IPS-NIHi7 (cell line): ENCODE results near the gene ID4.
"Not testable (repeated sequence)": the region's sequence is repeated elsewhere in the genome, so short reads cannot be mapped to it uniquely, and the experiment has no call there.

Source experiments
- DNase-seq: peaks from one replicate; pipeline ENCODE4 v3.0.0; 2012; ENCODE audit warnings: mixed read lengths; ENCODE audit errors: extremely low spot score

The ID4 gene

DNA sequence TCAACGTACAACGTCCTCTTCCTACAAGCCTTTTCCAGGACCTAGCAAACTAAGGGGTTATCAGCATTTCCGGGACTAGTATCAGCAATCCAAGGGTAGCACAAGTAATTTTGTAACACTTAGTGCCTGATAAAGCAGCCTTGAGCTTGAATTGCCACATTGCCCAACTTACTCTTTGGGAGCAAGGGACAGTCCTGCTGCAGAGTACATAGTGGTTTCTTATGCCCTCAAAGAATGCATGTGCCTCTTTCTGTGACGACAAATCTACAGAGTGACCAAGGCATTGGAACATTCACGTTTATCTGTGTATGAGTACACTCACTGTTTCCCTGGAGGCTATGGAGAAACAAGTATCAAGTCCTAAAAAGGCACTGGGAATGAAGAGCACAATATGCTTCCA is 3.2 kb upstream of the ID4 start:
- no peak for DNase-seq

DNA sequence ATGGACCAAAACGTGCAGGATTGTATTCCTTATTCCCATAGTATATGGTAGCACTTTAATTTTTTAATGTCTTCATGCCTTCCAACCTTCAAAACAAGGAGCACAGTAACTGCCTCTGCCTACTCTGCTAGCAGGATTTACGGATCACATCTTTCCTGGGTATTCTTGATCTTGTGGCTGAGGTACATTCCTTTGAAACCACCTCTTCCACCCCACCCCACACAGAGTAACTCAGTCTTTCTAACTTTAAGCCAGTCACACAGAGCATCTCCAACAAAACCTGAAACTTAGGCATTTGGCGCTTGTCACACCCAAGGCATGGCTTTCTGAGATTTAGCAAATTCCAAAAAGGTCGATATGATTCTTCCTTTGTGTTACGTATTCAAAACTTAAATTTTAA is 2.3 kb upstream of the ID4 start:
- no peak for DNase-seq

DNA sequence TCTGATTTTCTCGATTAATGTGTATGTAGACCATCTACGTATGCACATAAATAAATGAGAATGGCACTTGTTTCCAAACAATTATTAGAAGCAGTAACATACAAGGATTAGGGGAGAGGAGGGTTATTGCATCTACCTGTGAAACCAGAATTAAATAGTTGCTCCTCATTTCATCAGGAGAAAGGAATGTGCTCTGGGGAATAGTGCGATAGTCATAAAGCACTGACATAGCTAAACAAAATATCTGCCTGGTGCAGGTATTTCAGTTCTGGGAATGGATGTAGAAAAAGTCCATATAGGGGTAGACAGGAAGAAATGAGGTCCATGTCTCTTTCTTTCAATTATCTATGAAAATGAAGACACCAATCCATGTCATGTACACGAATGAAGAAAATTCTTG is 1.6 kb upstream of the ID4 start:
- DNase-seq = no peak

DNA sequence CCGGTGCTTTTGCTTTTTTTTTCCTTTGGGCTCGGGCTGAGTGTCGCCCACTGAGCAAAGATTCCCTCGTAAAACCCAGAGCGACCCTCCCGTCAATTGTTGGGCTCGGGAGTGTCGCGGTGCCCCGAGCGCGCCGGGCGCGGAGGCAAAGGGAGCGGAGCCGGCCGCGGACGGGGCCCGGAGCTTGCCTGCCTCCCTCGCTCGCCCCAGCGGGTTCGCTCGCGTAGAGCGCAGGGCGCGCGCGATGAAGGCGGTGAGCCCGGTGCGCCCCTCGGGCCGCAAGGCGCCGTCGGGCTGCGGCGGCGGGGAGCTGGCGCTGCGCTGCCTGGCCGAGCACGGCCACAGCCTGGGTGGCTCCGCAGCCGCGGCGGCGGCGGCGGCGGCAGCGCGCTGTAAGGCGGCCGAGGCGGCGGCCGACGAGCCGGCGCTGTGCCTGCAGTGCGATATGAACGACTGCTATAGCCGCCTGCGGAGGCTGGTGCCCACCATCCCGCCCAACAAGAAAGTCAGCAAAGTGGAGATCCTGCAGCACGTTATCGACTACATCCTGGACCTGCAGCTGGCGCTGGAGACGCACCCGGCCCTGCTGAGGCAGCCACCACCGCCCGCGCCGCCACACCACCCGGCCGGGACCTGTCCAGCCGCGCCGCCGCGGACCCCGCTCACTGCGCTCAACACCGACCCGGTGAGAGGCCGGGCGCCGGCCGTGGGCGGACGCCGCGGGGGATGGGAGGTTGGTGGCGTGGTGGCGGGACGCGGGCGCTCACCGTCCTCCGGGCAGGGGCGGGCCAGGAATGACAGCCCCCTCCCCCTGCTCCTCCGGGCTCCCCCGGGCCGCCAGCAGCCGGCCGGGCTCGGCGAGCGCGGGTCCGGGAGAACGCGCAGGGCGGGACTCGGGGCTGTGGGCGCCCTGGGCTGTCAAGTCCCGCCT is 606 bp downstream of the ID4 start:
- peak; percentile 36 for DNase-seq

DNA sequence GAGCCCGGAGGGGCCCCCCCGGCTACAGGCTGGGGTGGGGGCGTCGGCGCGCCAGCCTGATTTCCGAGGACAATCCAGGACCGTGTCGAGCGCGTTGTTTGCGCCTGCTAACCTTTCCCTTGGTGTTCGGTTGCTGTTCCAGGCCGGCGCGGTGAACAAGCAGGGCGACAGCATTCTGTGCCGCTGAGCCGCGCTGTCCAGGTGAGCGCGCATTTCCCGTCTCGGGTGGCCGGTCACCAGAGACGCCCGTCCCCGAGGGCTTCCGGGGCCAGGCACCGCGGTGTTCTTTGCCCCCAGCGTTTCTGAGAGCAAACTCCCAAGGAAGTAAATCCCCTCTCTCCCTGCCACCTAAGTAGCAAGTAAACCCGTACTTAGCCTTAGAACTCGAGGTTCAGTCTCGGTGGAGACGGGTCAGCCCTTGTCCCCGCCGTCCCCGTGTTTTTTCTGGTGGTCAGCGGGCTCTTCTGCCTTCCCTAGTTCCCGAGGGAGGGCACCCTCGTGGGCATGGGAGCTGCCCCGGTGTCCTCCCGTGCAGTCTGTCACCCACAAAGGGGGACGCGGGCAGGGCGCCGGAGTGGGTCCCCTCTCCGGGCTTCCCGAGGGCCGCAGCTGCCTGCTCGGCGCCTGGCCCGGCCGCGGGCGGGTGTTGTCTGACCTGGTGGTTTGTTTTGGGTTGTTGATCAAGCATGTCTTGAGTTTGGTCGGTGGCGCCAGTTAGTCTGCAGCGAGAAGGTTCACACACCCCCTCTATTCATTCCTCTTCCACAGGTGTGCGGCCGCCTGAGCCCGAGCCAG is 1.5 kb downstream of the ID4 start:
- peak; percentile 68 for DNase-seq

DNA sequence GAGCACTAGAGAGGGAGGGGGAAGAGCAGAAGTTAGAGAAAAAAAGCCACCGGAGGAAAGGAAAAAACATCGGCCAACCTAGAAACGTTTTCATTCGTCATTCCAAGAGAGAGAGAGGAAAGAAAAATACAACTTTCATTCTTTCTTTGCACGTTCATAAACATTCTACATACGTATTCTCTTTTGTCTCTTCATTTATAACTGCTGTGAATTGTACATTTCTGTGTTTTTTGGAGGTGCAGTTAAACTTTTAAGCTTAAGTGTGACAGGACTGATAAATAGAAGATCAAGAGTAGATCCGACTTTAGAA is 2.0 kb downstream of the ID4 start:
- DNase-seq = no peak

DNA sequence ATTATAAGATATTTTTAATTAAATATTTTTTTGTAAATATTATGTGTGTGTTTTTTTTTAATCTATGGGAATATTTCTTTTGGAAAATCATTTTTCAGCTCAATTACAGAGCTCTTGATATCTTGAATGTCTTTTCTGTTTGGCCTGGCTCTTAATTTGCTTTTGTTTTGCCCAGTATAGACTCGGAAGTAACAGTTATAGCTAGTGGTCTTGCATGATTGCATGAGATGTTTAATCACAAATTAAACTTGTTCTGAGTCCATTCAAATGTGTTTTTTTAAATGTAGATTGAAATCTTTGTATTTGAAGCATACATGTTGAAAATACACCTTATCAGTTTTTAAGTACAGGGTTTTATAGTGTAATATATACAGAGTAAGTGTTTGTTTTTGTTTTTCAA is 2.6 kb downstream of the ID4 start:
- no peak for DNase-seq

DNA sequence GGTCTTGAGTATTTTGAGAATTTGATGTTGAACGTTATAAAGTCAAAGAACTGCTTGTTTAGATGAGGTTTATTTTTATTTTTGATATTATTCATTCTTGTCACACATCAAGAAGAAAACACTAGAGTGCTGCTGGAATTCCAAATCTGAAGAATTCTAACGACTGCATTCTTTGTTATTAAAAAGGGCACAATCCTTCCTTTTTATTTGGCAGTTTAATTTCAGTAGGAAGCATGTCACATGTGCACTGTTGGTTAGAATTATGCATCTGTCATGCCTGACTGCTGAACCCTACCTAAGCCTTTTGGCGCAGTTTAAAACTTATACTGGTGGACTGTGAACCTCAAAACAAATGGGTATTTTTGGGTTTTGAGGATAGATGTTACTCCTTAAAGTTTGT is 4.0 kb downstream of the ID4 start:
- no peak for DNase-seq

DNA sequence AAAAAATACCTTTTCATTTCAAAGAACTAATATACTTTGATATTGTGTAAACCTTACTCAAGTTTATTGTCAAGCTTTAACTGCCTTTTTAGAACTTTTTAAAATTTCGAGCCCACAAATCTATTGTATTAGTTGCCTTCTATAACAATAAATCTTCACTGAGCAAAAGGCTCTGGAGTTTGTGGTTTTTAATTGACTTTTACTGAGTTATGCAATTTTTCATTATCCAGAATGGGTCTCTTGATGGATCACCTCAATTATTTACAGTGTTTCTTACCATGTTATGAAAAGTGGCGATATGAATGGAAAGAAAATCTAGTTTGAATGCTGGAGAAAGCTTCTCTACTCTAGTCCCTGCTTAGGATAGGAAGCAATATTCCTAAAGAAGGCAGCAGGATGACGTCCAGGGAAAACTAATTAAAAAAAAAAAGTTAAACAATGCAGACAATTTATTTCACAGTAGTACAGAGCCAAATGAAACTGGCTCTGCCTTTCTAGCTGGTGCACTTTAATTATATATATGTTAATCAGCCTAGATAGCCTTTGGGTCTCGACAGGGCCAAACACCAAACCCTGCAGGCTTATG is 5.0 kb downstream of the ID4 start:
- no peak for DNase-seq

DNA sequence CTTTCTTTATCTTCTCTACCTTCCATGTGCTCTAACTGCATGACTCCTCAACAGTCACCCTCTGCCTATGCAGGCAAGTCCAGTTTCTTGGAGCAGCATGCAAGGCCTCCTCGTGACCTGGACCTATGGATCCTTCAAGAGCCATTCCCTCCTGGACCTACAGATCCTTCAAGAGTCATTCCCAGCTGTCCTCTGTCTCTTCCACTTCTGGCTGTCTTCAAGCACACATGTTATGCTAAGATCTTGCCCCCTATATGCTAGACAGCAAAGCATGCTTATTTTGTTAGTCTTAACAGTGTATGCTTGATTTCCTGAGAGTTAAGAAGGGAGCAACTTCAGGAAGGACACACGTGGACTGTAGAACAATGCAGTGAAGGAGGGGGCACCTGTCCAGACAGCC is 7.5 kb downstream of the ID4 start:
- DNase-seq = no peak

DNA sequence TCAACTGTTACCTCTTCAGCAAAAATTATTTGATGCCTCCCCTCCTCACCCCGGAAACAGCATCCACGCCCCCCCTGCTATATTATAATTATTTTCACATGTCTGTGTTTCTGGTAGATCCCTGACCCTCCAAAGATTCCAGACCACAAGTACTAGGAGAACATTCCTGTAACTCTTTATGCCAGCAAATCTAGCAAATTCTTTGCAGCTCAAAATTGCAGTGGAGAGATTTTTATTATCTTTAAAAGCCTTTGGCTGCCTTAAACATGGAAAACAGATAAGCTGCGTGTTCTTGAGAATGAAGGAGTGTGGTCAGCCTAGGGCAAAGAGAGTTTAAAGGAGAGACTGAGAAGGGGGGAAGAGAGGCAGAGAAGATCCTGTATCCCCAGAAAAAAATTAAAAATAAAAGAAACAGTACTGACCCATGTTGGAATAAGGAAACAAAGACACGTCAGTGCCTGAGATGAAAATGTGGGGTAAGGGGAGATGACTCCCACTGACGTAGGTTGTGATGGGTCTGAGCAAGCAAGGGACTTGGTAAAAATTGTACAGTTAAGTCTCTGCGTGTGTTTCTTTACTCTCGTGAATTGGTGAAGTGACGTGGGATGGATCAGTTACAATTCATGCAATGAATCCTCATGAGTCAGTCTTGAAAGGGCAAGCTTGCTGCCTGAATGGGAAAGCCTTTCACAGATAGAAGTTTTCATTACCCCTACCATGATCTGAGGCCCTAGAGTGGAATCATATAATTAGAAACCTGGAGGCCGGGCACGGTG is 8.3 kb downstream of the ID4 start:
- DNase-seq = no peak

DNA sequence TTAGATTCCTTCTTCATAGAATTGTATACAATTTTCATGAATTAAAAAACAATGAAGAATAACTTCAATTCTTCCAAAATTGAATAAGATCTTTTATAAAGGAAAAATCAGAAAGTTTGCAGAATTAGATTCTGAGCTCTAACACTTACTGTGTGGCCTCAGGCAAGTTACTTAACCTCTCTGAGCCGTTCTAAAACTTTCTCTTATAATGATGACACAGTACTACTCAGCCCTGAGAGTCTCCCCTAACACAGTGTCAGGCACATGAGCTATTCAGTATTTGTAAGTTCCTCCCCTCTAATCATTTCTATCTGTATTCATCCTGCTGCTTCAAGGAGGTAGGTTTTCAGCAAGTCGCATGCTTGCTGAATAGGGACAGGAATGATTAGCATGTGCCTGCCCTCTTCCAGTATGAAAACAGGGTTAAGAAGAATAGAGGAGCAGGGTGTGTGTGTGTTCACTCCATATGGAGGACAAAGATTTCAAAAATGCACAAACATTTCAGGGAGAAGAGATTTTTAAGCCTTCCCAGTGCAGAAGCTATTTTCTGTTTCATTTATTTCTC is 11.4 kb downstream of the ID4 start:
- no peak for DNase-seq

DNA sequence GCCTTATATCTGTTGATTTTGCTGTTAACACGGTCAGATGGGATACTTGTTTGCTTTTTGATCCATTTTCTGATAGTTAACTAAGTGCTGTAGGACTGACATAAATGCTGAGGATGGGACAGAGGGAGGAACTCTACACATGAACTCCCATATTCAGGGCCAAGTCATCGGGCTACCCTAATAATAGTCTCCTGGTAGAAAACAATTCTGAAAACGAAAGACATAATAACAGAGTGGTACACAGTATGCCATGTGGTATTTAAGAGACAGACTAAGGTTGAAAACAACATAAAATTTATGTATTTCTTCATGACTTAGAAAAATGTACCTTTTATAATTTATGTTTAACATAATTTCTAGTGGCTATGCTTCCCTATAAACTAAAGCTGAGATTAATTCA is 12.0 kb downstream of the ID4 start:
- no peak for DNase-seq

DNA sequence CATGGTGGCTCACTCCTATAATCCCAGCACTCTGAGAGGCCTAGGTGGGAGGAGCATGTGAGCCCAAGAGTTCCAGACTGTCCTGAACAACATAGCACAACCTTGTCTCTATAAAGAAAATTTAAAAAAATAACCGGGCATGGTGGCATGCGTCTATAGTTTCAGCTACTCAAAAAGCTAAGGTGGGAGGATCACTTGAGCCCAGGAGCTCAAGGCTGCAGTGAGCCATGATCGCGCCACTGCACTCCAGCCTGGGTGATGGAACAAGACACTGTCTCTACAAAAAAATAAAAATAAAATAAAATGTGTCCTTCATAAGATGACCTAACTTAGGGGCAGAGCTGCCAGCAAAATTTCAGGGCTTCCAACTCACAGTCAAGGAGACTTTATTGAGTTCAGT is 12.6 kb downstream of the ID4 start:
- DNase-seq = no peak

DNA sequence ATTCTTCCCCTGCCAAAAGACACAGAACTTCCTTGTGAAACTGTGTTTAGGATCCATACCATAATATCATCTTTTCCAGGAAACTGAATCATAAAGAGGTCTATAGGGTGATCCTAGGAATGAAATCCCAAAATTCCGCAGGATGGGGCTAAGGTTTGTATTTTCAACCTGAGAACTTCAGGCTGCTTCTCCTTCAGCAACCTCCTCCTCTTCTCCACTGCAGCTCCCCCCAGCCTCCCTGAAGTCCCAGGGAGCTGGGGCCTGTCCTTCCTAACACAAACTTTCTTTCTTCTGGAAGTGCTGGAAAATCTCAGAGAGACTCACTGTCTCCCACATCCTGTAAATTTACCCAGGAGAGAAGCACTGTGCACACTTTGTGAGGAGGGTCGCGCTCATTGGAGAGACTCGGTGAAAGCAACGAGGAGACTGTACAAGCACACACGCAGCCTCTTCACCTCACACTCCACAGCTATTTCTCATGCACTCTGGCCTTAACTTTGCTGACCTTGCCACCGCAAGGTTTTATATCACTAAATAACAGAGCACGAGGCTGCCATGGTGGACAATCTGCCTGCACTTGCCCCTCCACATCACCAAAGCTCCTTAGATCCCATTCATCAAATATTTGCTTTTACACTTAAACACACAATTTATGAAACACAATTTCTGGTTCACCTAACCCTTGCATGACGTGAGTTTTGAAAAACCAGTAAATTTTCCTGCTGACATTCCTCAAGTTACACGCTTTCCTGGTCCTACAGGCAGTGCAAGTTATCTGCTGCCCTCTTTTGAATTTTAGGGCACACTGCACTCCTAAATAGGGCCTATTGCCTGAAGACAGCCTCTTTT is 14.3 kb downstream of the ID4 start:
- DNase-seq = peak; percentile 89

DNA sequence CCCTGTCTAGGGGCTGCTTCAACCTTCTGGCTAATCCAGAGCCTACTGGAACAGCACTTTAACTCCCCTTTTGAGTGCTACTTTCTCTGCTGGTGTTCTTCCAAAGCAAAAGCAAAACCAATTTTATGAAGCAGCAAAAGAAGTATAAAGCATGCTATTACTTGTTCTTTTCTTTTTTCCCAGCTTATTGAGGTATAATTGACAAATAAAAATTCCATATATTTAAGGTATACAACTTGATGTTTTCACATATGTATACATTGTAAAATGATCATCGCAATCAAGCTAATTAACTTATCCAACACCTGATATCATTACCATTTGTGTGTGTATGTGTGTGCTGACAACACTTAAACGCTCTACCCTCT is 14.9 kb downstream of the ID4 start:
- no peak for DNase-seq

DNA sequence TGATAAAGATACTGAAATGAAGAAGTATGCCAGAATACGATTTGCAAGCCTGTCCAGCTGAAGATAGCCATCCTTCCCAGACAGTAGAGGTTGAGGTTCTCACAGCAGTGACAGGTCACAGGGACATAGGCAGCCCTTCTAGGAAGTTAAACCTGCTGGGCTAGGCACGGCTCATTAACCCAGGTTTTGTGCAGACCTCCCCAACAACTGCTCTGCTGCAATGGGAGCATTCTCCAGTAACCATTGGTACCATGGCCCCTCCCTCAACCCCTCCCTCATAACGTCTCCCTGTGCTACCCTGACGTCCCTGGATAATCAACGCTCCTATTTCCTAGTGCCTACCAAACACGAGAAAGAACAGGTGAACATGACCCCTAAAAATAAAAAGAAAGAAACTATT is 15.8 kb downstream of the ID4 start:
- DNase-seq = no peak

DNA sequence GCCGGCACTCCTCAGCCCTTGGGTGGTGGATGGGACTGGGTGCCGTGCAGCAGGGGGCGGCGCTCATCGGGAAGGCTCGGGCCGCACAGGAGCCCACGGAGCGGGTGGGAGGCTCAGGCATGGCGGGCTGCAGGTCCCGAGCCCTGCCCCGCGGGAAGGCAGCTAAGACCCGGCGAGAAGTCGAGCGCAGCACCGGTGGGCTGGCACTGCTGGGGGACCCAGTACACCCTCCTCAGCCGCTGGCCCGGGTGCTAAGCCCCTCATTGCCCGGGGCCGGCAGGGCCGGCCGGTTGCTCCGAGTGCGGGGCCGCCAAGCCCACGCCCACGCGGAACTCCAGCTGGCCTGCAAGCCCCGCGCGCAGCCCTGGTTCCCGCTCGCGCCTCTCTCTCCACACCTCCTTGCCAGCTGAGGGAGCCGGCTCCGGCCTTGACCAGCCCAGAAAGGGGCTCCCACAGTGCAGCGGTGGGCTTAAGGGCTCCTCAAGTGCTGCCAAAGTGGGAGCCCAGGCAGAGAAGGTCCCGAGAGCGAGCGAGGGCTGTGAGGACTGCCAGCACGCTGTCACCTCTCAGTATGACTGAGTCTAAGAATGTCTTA is 17.3 kb downstream of the ID4 start:
- not testable (repeated sequence) for DNase-seq

DNA sequence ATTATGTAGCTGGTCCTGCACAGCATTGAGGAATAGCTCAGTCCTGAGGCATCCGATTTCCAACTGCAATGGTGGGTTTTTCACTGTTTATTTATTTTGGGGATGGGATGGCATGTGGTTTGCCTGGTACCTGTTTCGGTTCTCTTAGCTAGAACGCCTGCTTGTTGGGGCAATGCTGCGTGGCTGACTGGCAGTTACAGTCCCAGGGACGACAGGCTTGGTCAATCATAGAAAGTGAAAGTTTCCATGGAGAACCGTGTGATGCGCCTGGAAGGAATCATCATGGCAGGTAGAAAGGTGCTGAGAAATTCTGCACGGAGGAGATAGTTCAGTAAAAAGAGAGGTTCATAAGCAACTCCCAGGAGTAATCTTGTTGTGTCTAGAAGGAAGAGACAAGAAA is 18.4 kb downstream of the ID4 start:
- DNase-seq = no peak

DNA sequence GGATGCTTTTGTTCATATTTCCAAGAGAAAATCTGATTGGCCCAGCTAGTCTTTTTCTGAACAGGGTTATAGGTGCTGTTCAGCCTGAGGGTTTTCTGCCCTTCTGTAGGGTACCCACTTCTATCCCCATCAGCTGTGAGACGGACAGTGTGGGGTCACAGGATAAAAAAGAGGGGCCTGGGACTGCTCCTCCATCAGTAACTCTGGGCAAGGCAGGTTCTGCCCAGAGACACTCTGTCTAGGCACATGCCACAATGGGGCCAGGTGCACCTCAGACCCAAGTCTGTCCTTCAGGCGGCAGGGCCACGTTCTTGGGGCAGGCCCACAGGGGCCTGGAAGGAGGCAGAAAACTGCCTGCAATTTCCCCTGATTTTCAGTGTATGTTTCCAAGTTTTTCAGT is 20.0 kb downstream of the ID4 start:
- no peak for DNase-seq

DNA sequence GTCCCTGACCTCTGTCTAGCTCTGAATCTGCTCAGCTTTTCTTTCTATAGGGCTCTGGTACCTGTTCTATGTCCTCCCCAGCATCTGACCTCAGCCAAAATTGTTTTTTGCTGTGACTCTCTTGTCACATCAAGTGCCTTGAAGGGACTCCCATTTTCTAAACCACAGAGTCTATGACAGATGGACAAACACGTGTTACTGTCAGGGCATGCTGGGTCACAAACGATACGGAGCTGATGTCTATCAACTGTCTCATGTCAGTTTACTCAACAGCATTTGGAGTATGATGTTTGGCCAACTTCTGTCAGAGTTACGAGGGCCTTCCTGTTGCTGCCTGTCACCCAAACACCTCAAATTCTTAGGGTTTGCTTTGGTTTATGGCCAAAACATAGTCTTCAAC is 20.5 kb downstream of the ID4 start:
- no peak for DNase-seq
